Right lobe of liver (tissue), 4 donors: ENCODE data around the gene SLC9A2.

Experiments used
- POLR2A ChIP-seq: fragments of 450-650 bp; IDR thresholded peaks from one replicate; pipeline ENCODE4 v1.6.1; 2017; ENCODE audit warnings: antibody characterized with exemption, mild to moderate bottlenecking
- TF ChIP-seq, protein P1 (sequence below), 4 donors: fragments of 200-600 bp in 3 of 4; fragments of 450-650 bp in 1 of 4; IDR thresholded peaks; one replicate each; pipeline versions ENCODE4 v1.5.1 to v1.8.0; 2016 to 2022; ENCODE audit warnings: antibody characterized with exemption in 4 of 4, mild to moderate bottlenecking in 2 of 4
- donor health status: DM: no; HTN: no; CAD: no.
- donor health status: DM: no; HTN: no; CAD: no.
- donor health status: DM: no; HTN: yes; CAD: no.

- TF ChIP-seq, protein P1, sequence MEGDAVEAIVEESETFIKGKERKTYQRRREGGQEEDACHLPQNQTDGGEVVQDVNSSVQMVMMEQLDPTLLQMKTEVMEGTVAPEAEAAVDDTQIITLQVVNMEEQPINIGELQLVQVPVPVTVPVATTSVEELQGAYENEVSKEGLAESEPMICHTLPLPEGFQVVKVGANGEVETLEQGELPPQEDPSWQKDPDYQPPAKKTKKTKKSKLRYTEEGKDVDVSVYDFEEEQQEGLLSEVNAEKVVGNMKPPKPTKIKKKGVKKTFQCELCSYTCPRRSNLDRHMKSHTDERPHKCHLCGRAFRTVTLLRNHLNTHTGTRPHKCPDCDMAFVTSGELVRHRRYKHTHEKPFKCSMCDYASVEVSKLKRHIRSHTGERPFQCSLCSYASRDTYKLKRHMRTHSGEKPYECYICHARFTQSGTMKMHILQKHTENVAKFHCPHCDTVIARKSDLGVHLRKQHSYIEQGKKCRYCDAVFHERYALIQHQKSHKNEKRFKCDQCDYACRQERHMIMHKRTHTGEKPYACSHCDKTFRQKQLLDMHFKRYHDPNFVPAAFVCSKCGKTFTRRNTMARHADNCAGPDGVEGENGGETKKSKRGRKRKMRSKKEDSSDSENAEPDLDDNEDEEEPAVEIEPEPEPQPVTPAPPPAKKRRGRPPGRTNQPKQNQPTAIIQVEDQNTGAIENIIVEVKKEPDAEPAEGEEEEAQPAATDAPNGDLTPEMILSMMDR (IDR thresholded peaks at IDR 0.05) = peak; percentile 78 to 82 (median 82)
- no peak for TF ChIP-seq POLR2A
These were observed 134.3 kb downstream of the SLC9A2 start for GRCh38 chr2:102753563-102754159.
